ENCODE data around the gene NFIX. TPM values are rescaled to one million over a fixed set of nuclear protein-coding genes. Genes with fewer than 3 reads are reported as not detected.

The NFIX gene
- total RNA-seq, 1 experiment from 2014 or later, result 144 TPM

DNA sequence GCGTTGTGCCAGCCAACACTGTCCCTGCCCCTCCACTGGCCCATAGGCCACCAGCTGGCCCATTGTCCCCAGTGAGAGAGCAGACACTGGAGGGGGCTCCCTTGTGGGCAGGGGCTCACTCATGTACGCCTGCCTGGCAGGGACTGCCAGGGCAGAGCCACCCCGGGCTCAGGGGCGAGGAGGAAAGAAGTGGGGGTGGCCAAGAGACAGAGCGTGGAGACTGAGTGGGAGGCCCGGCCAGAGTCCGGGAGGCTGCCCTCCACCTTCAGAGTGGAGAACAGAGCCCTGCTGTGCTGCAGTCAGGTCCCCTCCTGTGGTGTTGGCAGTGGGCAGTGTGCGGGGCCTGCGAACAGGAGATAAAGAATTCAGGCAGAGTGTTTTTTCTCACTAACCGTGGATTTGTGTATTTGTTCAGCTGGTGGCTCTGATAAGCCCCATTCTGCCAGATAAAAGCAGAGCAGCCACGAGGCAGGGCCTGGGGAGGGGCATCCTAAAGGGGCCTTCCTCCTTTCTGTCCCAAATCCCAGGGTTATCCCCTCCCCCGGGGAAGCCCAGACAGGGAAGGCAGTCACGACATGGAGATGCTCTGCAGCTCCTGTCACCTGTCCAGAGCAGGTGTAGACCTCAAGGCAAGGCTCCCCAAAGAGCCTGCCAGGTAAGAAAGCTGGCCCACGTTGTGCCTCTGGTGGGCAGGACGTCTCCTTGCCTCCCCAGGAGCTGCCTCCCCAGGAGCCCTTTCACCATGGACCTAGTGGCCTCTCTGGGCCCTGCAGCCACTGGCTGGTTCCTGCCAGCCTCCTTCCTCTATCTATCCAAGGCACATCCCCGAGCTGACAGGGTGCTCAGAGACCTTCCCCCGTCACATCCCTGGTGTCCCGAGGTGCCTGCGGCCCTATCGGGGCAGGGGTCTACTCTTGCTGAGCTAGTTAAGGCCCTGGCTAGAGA is 74.4 kb downstream of the NFIX start:
- BruUV-seq (replicated peaks), result no TSS peak
- H3K4me3 ChIP-seq (ENCODE audit: low read depth in 2 of 2, low read length in 2 of 2), result no peak overlapping the region
- H3K27me3 ChIP-seq (ENCODE audit: control insufficient read depth, insufficient read depth, low read length), result no peaks in the 10 kb centered on the region
- CTCF ChIA-PET, result interaction anchor here (0.6 kb wide), 1 partner anchor 194 kb away, joined by 5 read pairs; no protein-coding TSS in a partner anchor
- no peaks in the 10 kb centered on the region for H3K36me3 ChIP-seq (ENCODE audit: control insufficient read depth, insufficient read depth, low read length)
- H3K4me1 ChIP-seq (ENCODE audit: control insufficient read depth, insufficient read depth, low read length), result peaks cover 10% of the 10 kb centered on the region
- TF ChIP-seq SIN3A (IDR thresholded peaks at IDR 0.05; ENCODE audit: borderline replicate concordance, insufficient read depth, low read depth, low read length) (no peak), POLR2AphosphoS5 (IDR thresholded peaks at IDR 0.05; ENCODE audit: low read depth, low read length) (no peak), TCF7L2 (IDR thresholded peaks at IDR 0.05; ENCODE audit: low read depth, low read length) (no peak)
- TF ChIP-seq, protein P1, sequence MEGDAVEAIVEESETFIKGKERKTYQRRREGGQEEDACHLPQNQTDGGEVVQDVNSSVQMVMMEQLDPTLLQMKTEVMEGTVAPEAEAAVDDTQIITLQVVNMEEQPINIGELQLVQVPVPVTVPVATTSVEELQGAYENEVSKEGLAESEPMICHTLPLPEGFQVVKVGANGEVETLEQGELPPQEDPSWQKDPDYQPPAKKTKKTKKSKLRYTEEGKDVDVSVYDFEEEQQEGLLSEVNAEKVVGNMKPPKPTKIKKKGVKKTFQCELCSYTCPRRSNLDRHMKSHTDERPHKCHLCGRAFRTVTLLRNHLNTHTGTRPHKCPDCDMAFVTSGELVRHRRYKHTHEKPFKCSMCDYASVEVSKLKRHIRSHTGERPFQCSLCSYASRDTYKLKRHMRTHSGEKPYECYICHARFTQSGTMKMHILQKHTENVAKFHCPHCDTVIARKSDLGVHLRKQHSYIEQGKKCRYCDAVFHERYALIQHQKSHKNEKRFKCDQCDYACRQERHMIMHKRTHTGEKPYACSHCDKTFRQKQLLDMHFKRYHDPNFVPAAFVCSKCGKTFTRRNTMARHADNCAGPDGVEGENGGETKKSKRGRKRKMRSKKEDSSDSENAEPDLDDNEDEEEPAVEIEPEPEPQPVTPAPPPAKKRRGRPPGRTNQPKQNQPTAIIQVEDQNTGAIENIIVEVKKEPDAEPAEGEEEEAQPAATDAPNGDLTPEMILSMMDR (IDR thresholded peaks at IDR 0.05), result no peak
- TF ChIP-seq, protein P2, sequence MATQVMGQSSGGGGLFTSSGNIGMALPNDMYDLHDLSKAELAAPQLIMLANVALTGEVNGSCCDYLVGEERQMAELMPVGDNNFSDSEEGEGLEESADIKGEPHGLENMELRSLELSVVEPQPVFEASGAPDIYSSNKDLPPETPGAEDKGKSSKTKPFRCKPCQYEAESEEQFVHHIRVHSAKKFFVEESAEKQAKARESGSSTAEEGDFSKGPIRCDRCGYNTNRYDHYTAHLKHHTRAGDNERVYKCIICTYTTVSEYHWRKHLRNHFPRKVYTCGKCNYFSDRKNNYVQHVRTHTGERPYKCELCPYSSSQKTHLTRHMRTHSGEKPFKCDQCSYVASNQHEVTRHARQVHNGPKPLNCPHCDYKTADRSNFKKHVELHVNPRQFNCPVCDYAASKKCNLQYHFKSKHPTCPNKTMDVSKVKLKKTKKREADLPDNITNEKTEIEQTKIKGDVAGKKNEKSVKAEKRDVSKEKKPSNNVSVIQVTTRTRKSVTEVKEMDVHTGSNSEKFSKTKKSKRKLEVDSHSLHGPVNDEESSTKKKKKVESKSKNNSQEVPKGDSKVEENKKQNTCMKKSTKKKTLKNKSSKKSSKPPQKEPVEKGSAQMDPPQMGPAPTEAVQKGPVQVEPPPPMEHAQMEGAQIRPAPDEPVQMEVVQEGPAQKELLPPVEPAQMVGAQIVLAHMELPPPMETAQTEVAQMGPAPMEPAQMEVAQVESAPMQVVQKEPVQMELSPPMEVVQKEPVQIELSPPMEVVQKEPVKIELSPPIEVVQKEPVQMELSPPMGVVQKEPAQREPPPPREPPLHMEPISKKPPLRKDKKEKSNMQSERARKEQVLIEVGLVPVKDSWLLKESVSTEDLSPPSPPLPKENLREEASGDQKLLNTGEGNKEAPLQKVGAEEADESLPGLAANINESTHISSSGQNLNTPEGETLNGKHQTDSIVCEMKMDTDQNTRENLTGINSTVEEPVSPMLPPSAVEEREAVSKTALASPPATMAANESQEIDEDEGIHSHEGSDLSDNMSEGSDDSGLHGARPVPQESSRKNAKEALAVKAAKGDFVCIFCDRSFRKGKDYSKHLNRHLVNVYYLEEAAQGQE (IDR thresholded peaks at IDR 0.05; ENCODE audit: insufficient read depth in 1 of 2, low read depth in 2 of 2, low read length in 1 of 2), result no peak
- ATAC-seq (peak; percentile 45; the same call in 1 of the 2 replicates), DNase-seq (ENCODE audit: low read depth, low spot score) (no peak)
- in situ Hi-C loops (cut with HindIII; ENCODE audit: low pct_unique_long_range_greater_than_20kb, low sequenced_read_pairs), result no loop called here
- intact Hi-C loops (cut with micrococcal nuclease; ENCODE audit: unreplicated experiment), result no loop called here
- POLR2A ChIA-PET, result interaction anchor here (0.5 kb wide), 1 partner anchor 61 kb away, joined by 3 read pairs; no protein-coding TSS in a partner anchor
- H3K27ac ChIP-seq (ENCODE audit: low read length), result no peak overlapping the region
- no peaks in the 10 kb centered on the region for H3K9me3 ChIP-seq (ENCODE audit: control insufficient read depth, insufficient read depth, low read depth, low read length)

DNA sequence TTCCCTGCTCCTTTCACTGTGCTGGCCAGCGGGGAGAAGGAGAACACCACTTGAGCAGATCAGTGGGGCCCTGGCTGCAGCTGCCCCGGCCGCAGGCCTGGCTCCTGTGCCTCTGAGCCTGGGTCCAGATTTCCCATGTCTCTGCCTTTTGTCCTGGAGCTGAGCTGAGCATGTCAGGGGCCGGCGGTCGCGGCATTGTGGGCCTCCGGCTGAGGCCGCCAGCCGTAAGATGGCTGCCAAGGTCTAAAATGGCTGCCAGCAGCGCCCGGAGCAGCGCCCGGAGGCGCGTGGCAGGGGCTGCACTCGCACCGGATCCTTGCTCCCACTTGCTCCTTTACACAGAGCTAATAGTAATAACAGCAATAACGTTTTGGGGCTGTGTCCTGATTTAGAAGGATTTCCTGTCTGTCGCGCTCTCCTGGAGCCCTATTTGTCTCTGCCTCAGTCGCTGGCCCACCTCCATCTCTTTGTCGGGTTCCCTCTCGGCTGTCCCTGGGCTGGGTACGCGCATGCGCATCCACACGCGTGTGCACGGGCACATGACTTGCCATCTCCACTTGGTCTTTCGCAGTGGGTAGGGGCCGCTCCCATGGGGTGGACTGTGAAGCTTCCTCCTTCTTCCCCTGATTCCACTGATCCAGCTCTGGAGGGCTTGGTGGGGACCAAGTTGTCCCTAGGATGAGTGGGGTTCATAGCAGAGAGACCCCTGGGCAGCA is 75.3 kb downstream of the NFIX start:
- TF ChIP-seq, protein P2 (IDR thresholded peaks at IDR 0.05; ENCODE audit: insufficient read depth in 1 of 2, low read depth in 2 of 2, low read length in 1 of 2), result no peak
- TF ChIP-seq POLR2AphosphoS5 (IDR thresholded peaks at IDR 0.05; ENCODE audit: low read depth, low read length), result no peak
- no peak for TF ChIP-seq TCF7L2 (IDR thresholded peaks at IDR 0.05; ENCODE audit: low read depth, low read length)
- no peak for TF ChIP-seq SIN3A (IDR thresholded peaks at IDR 0.05; ENCODE audit: borderline replicate concordance, insufficient read depth, low read depth, low read length)
- TF ChIP-seq, protein P1 (IDR thresholded peaks at IDR 0.05), result no peak
- no TSS peak for BruUV-seq (replicated peaks)
- H3K4me1 ChIP-seq (ENCODE audit: control insufficient read depth, insufficient read depth, low read length), result peaks cover 10% of the 10 kb centered on the region
- H3K27me3 ChIP-seq (ENCODE audit: control insufficient read depth, insufficient read depth, low read length), result no peaks in the 10 kb centered on the region
- CTCF ChIA-PET, result interaction anchor here (0.6 kb wide), 2 partner anchors 195 to 509 kb away, joined by 4 to 5 read pairs; no protein-coding TSS in a partner anchor
- no peaks in the 10 kb centered on the region for H3K9me3 ChIP-seq (ENCODE audit: control insufficient read depth, insufficient read depth, low read depth, low read length)
- in situ Hi-C loops (cut with HindIII; ENCODE audit: low pct_unique_long_range_greater_than_20kb, low sequenced_read_pairs) (no loop called here), intact Hi-C loops (cut with micrococcal nuclease; ENCODE audit: unreplicated experiment) (no loop called here)
- ATAC-seq, result no peak
- no peak for DNase-seq (ENCODE audit: low read depth, low spot score)
- H3K4me3 ChIP-seq (ENCODE audit: low read depth in 2 of 2, low read length in 2 of 2), result no peak overlapping the region
- no peak overlapping the region for H3K27ac ChIP-seq (ENCODE audit: low read length)
- POLR2A ChIA-PET, result no interaction called here
- no peaks in the 10 kb centered on the region for H3K36me3 ChIP-seq (ENCODE audit: control insufficient read depth, insufficient read depth, low read length)

Measured in Panc1 (cell line).